ENCODE measurements around the gene MYO5A.

MYO5A gene

DNA sequence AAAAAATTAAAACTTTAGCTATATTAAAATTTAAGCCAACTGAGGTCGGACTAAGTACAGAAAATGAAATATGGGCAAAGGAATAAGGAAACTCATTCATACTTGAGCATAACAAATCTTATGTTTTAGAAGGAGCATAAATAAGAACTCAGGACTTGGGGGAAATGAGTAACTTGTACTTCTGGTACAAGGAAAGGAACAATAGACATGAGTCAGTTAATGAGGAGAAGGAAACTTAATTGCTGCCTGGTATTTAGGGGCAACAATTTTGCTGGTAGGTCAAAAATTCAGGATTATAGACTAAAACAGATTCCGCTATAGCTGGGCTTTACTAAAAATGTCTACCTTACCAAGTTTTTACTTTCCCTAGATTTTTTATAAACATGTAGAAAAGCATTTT, 113.1 kb downstream of the MYO5A start:
- H3K9ac ChIP-seq = no peak overlapping the region
- H3K4me3 ChIP-seq (IDR thresholded peaks at IDR 0.05; ENCODE audit: insufficient read depth, low read depth, low read length) = no peak overlapping the region
- no peak overlapping the region for H2AFZ ChIP-seq (ENCODE audit: low read depth)
- peaks cover 28% of the 10 kb centered on the region for H3K4me1 ChIP-seq (ENCODE audit: low read depth, poor library complexity, severe bottlenecking)
- H4K20me1 ChIP-seq (ENCODE audit: insufficient read depth) = no peaks in the 10 kb centered on the region
- no peak overlapping the region for H3K27ac ChIP-seq
- H3K27me3 ChIP-seq (ENCODE audit: insufficient read depth, low read depth) = no peaks in the 10 kb centered on the region
- H3K4me2 ChIP-seq = no peak overlapping the region
- peaks cover 10% of the 10 kb centered on the region; the same call in 1 of the 2 replicates for H3K79me2 ChIP-seq (ENCODE audit: insufficient read depth, low read depth)
- TF ChIP-seq, protein P1, sequence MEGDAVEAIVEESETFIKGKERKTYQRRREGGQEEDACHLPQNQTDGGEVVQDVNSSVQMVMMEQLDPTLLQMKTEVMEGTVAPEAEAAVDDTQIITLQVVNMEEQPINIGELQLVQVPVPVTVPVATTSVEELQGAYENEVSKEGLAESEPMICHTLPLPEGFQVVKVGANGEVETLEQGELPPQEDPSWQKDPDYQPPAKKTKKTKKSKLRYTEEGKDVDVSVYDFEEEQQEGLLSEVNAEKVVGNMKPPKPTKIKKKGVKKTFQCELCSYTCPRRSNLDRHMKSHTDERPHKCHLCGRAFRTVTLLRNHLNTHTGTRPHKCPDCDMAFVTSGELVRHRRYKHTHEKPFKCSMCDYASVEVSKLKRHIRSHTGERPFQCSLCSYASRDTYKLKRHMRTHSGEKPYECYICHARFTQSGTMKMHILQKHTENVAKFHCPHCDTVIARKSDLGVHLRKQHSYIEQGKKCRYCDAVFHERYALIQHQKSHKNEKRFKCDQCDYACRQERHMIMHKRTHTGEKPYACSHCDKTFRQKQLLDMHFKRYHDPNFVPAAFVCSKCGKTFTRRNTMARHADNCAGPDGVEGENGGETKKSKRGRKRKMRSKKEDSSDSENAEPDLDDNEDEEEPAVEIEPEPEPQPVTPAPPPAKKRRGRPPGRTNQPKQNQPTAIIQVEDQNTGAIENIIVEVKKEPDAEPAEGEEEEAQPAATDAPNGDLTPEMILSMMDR (conservative IDR thresholded peaks at IDR 0.05; ENCODE audit: low read depth, low read length) = no peak
- H3K36me3 ChIP-seq (ENCODE audit: insufficient read depth) = no peaks in the 10 kb centered on the region; the same call in 1 of the 2 replicates

DNA sequence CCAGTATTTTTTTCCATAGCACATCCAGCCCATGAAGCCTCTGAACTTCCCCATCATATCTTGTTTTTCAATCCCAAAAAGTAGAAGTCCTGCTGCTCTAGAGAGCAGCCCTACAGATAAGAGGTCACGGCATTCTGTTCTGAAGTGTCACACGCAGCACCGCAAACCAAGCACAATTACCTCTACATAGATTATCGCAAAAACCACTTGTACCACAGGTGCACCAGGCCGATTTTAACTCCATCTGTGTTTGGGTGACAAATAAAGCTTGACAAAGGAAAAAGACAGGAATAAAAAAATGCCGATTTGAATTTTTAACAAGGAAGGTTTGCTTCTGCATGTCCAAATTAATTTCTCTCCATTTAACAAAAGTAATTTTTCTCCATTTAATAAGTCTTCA, 113.7 kb downstream of the MYO5A start:
- no peak overlapping the region for H3K27ac ChIP-seq
- H3K9ac ChIP-seq = no peak overlapping the region
- H3K4me2 ChIP-seq = no peak overlapping the region
- no peaks in the 10 kb centered on the region; the same call in 1 of the 2 replicates for H3K36me3 ChIP-seq (ENCODE audit: insufficient read depth)
- H3K4me3 ChIP-seq (IDR thresholded peaks at IDR 0.05; ENCODE audit: insufficient read depth, low read depth, low read length) = no peak overlapping the region
- H3K27me3 ChIP-seq (ENCODE audit: insufficient read depth, low read depth) = no peaks in the 10 kb centered on the region
- no peak overlapping the region for H2AFZ ChIP-seq (ENCODE audit: low read depth)
- no peaks in the 10 kb centered on the region for H4K20me1 ChIP-seq (ENCODE audit: insufficient read depth)
- TF ChIP-seq, protein P1 (conservative IDR thresholded peaks at IDR 0.05; ENCODE audit: low read depth, low read length) = no peak
- peaks cover 35% of the 10 kb centered on the region for H3K4me1 ChIP-seq (ENCODE audit: low read depth, poor library complexity, severe bottlenecking)
- peaks cover 10% of the 10 kb centered on the region; the same call in 1 of the 2 replicates for H3K79me2 ChIP-seq (ENCODE audit: insufficient read depth, low read depth)

DNA sequence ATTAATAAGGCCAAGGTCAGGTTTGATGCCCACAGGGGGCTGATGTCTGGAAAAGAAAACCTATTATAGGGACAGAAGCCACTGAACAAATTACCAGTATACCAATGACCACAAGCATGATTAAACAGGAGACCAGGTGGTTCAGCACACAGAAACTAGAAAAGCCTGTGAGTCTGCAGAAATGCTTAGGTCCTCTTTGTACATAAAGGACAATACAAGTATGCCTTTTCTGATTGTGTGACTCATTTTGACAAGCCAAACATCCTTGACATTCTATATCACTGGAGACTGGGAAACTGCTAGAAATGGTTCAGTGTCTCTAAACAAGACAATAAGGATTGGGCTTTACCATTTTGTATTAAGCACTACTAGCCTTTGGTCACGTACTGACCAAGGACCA, 119.9 kb downstream of the MYO5A start:
- Histone ChIP-seq H3K9ac (no peak overlapping the region), H3K4me3 (IDR thresholded peaks at IDR 0.05; ENCODE audit: insufficient read depth, low read depth, low read length) (no peak overlapping the region), H3K79me2 (ENCODE audit: insufficient read depth, low read depth) (peaks cover 10% of the 10 kb centered on the region; the same call in 1 of the 2 replicates), H3K27ac (peak overlapping the region; percentile 69), H3K4me2 (peak overlapping the region; percentile 44), H2AFZ (ENCODE audit: low read depth) (no peak overlapping the region), H4K20me1 (ENCODE audit: insufficient read depth) (no peaks in the 10 kb centered on the region), H3K36me3 (ENCODE audit: insufficient read depth) (peaks cover 7% of the 10 kb centered on the region; the same call in 1 of the 2 replicates), H3K4me1 (ENCODE audit: low read depth, poor library complexity, severe bottlenecking) (peaks cover 80% of the 10 kb centered on the region), H3K27me3 (ENCODE audit: insufficient read depth, low read depth) (no peaks in the 10 kb centered on the region)
- TF ChIP-seq, protein P1 (conservative IDR thresholded peaks at IDR 0.05; ENCODE audit: low read depth, low read length) = no peak

DNA sequence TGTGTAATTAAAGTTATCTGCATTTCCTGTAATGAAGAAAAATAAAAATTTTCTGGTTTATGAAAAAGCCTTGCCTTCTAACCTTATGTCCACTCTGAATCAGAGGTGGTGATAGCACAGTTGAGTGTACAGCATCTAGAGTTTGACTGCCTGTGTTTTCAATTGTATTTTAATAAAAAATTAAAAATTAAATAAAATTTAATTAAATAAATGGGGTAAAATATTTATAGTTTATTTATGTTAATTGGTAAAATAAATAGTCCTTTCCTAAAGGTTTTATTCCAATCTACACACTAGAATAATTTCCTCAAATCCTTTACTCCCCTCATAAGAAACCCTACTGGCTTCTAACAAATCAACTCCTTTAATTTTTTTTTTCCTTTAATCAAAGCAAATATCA, 121.3 kb downstream of the MYO5A start:
- no peaks in the 10 kb centered on the region for H4K20me1 ChIP-seq (ENCODE audit: insufficient read depth)
- peak overlapping the region; percentile 44; the same call in 1 of the 2 replicates for H3K4me2 ChIP-seq
- H3K27ac ChIP-seq = no peak overlapping the region
- H2AFZ ChIP-seq (ENCODE audit: low read depth) = no peak overlapping the region
- no peak overlapping the region for H3K4me3 ChIP-seq (IDR thresholded peaks at IDR 0.05; ENCODE audit: insufficient read depth, low read depth, low read length)
- peaks cover 7% of the 10 kb centered on the region; the same call in 1 of the 2 replicates for H3K79me2 ChIP-seq (ENCODE audit: insufficient read depth, low read depth)
- no peak overlapping the region for H3K9ac ChIP-seq
- no peaks in the 10 kb centered on the region for H3K27me3 ChIP-seq (ENCODE audit: insufficient read depth, low read depth)
- peaks cover 7% of the 10 kb centered on the region; the same call in 1 of the 2 replicates for H3K36me3 ChIP-seq (ENCODE audit: insufficient read depth)
- TF ChIP-seq, protein P1 (conservative IDR thresholded peaks at IDR 0.05; ENCODE audit: low read depth, low read length) = no peak
- H3K4me1 ChIP-seq (ENCODE audit: low read depth, poor library complexity, severe bottlenecking) = peaks cover 72% of the 10 kb centered on the region

All from KMS-11 (cell line).